ENCODE results near the gene ZNF76.

The ZNF76 gene

DNA sequence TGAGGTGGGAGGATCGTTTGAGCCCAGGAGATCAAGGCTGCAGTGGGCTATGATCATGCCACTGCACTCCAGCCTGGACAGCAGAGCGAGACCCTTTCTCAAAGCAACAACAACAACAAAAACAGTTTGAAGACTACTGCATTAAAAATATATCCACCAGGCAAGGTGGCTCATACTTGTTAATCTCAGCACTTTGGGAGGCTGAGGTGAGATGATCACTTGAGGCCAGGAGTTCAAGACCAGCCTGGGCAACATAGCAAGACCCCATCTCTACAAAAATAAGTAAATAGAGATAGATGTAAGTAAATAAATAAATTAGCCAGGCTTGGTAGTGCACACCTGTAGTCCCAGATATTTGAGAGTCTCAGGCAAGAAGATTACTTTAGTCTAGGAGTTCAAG lies 12.5 kb downstream of the ZNF76 start:
- DNase-seq, result no peak

DNA sequence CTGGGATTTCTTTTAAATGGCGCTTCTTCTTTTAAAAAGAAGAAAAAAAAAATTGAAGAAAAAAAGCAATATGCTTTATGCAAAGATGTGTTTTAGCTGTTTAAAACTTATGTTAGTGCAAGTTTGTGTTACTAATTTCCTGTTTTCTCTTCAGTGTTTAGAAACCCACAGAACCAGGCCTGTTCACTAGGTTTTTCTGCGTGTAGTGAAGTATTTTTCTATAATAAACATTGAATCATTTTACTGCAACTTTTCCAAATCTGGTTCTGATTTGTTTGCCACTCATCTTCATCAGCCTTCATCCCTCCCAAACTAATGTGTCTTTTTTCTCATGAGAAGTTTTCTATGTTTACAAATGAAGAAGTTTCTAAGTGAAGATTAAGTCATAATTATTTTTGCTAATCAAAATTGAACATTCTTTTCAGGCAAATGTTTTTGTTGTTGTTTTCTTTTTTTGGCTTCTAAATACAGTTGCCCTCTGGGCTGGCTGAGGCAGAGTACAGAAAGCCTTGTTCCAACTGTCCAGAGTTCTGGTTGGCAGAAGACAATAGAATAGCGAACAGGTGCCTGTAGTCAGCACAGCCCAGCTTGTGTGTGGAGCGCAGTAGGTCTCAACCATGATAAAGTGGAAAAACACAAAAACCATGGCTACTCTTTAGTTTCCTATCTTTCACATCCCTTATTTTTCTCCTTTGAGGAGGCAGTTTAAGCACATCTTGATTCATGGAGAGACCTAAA lies 14.5 kb downstream of the ZNF76 start:
- no peak for DNase-seq

DNA sequence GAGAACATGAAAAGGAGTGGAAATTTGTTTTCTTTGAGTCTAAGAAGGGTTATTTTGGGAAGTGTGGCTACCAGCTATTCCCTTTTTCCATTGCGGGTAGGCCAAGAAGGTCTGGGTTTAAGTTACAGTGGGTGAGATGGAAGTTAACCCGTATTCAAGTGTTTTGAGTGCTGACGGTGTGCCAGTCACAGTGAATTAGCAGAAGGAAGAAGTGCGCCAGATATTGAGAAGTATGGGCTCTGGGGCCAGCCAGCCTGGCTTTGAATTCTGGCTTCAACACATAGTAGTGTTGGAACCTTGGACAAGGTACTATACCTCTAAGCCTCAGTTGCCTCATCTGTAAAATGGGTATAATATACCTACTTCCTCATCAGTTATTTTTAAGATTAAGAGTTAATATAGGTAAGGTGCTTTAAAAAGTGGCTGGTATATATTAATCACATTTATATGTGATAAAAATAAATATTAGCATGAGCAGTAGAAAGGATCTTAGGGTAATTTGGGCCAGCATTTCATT lies 16.3 kb downstream of the ZNF76 start:
- DNase-seq, result no peak

DNA sequence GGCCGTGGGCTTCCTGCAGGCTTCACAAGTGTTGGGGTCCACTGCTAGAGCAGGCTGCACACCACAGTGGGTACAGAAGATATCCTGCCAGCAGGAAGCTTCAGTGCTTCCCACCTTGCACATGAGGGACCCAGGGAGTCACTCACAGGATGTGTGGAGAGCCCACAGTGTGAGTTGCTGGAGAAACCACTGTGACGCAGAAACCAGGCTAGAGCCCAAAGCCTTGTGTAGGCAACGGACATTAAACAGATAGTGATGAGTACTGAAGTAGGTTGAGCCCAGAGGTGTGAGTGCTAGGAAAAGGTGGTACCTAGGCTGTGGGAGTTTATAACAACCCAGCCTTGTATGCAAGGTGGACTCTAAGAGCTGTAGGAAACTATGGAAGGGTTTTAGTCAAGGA lies 19.2 kb downstream of the ZNF76 start:
- DNase-seq, result no peak

DNA sequence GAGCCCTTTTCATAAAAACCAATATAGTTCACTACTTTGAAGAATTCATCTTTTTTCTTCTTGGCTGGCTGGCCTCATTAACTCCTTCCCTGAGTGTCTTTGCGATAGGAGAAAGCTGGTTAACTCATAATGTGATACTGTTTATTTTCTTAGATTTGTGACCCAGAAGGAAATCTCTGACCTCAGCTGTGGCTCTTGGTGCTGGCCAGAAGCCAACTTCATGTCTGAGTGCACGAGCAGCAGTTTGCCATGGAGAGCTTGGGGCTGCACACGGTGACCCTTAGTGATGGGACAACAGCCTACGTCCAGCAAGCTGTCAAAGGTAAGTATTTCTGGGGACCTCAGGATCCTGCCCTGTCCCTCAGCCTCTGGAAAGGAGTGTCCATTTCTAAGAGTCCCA lies 21.4 kb downstream of the ZNF76 start:
- no peak for DNase-seq

DNA sequence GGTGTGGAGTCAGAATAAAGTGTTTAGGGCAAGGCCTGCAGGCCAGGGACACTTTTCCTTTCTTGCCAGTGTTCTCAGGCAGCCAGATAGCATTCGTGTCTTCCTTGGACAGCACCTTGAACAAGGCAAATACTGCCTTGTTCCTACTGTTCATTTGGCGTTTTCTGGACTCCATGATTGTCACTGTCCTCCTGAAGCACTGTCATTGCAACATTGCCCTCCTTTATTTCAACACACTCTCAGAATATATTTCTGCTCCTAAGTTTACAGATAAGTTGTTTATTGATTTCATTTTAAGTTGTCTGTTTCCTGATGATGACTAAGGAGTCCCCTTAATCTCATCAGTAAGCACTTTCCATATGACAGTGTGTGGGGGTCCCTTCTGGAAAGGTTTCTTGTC lies 22.9 kb downstream of the ZNF76 start:
- no peak for DNase-seq

DNA sequence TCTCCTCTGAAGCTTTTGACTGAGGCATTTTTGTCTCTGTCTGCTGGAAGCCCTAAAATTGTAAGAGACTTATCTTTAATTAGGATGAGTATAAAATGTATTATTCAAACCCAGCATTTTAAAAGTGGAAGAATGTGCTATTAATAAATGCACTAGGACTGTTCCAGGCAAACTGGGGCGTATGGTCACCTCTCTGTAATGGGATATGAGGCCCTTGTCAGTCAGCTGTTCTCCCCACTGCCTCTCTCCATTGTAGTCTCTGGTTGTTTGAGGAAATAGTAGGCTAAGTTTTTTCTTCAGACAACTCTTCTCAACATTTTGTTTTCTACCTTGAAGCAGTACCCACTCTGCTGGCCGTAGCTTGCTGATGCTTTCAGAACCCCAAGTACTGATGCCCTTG lies 23.8 kb downstream of the ZNF76 start:
- DNase-seq, result no peak

DNA sequence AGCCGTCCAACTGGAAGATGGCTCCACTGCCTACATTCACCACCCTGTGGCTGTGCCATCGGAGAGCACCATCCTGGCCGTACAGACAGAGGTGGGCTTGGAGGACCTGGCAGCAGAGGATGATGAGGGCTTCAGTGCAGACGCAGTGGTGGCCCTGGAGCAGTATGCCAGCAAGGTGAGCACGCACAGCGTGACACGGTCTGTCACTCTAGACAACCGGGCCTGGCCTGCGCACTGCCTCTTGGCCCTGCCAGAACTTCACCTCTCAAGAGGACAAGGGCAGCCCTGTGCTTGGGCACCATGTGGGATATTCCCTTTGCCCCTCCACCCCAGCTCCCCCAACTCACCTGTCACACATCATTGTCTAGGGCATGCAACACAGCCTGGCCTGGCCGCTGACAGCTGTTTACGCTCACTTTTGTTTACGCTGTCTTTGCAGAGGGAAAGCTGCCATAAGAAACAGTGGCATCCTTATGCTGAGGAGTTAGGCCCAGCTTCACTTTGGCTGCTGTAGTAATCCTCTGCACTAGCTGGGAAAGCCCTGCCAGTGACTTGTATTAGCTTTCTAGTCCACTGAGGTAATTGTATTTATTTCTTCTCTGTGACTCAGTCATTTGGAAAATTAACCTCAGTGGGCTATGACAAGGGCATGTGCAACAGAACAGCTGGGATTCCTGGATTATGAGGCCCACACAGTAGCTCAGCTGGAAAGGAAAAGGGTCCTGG lies 28.3 kb downstream of the ZNF76 start:
- no peak for DNase-seq

DNA sequence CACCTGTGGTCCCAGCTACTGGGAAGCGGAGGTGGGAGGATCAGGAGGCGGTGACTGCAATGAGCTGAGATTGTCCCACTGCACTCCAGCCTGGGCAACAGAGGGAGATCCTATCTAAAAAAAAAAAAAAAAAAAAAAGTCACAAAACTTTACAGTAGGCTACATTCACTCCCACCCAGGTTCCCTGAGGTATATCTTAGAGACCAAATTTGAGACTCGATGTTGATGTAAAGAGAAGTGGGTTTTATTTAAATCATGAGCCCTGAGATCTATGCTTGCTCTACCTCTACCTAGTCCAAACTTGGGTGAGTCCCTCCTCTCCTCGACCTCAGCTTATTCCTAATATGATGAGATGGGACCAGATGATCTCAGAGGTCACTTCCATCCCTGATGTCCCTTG lies 29.3 kb downstream of the ZNF76 start:
- no peak for DNase-seq

DNA sequence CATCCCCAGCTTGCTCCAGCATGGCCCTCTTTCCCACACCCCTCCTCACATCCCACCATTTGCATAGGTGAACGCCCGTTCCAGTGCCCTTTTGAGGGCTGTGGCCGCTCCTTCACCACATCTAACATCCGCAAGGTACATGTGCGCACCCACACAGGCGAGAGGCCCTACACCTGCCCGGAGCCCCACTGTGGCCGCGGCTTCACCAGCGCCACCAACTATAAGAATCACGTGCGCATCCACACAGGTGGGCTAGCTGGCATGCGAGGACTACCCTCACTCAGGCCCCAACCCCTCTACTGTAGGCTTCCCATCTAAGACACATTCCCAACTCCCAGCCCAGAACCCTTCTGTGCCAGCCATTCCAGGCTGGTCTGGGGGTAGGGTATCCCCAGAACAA lies 32.0 kb downstream of the ZNF76 start:
- no peak for DNase-seq

DNA sequence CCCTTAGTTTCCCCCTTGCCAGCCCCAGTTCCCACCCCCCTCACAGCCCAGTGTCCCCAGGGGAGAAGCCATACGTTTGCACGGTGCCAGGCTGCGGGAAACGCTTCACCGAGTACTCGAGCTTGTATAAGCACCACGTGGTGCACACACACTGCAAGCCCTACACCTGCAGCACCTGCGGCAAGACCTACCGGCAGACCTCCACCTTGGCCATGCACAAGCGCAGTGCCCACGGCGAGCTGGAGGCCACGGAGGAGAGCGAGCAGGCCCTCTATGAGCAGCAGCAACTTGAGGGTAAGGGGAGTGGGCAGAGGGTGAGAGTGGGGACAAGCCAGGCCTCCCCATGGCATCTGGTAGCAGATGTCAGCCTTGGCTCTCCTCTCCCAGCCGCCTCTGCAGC lies 33.0 kb downstream of the ZNF76 start:
- no peak for DNase-seq

DNA sequence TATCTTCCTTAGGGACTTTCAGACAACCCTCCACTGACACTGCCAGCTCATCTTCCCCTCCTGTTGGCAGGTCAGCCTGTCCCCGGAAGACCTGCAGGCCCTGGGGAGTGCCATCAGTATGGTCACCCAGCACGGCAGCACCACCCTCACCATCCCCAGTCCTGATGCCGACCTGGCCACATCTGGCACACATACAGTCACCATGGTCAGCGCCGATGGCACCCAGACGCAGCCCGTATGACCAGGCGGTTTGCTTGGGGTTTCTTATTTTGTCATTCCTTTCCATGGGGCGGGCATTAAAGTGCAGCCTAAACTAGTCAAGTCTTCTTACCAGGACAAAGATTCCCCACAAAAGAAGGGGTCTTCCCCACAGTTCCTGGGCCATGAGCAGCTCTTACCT lies 34.1 kb downstream of the ZNF76 start:
- DNase-seq, result no peak

DNA sequence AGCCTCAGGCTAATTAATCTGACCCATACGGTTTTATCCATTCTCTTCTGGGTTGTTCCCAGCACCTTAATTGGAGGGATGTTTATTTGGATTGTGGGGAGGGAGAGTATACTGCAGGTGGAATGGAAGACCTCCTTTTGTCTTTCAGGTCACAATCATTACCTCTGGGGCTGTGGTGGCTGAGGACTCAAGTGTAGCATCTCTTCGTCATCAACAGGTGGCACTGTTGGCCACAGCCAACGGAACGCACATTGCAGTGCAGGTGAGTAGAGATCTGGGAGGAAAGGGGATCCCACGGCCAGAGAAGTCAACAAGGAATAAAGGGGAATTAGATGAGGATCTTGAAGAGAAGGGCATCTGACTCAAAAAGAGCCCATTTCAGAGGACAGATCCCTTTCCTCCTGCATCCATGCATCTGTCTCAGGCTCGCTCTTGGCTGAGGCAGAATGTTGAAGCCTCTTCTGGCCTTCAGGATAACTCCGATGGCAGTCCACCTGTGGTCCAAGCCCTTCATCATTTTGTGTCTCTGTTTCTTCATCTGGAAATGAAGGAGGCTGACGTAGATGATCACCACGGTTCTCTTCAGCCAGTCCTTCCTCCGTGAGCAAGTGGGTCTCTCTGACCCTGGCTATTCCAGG lies 34.9 kb downstream of the ZNF76 start:
- DNase-seq, result peak; percentile 69

DNA sequence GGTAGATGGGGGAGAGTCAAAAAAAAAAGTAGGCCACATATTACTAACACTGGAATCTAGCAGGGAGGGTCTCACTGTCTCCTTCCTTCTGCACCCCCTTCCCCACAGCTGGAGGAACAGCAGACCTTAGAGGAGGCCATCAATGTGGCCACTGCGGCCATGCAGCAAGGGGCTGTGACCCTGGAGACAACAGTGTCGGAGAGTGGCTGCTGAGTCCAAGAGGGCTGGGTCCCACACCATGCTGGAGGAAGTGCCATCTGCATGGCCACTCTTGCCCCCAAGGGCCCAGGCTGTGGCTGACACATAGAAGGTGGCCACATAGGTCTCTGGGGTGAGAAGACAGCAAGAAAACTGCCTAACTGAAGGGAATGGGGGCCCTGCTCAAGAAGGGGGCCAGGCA lies 35.5 kb downstream of the ZNF76 start:
- no peak for DNase-seq

DNA sequence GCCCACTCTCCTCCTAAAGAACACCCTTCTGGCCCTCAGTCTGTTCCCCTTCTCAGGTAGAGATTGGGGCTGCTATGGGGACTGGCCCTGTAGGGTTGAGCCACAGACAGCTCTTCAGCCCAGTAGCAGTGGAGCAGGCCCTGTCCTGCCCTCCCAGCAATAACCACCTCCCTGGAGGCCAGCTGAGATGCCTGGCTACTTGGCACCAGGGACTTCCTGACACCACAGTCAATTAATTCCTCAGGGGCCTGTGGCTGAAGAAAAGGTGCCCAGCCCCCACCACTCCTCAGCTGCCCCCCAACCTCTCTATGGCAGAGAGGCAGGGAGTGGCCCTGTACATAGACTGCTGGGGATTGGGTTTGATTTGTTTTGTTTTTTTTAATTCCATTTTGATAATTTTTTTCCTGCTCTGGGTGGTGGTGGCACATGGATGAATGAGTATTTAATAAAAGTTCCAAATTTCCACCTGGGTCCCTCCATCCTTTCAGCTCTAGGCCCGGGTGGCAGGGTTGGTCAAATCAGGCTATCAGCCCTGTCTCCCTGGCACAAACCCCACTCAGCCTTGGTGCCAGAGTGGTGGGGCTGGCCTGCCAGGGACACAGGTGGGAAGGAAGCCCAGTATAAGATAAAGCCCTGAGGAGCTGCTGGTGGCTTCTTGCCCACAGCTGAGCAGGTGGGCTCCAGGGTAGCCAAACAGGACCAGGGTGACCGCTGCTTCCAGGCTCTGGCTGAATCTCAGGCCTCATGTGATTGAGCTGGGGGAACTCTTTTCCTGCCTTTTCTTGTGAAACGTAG lies 36.2 kb downstream of the ZNF76 start:
- DNase-seq, result no peak

DNA sequence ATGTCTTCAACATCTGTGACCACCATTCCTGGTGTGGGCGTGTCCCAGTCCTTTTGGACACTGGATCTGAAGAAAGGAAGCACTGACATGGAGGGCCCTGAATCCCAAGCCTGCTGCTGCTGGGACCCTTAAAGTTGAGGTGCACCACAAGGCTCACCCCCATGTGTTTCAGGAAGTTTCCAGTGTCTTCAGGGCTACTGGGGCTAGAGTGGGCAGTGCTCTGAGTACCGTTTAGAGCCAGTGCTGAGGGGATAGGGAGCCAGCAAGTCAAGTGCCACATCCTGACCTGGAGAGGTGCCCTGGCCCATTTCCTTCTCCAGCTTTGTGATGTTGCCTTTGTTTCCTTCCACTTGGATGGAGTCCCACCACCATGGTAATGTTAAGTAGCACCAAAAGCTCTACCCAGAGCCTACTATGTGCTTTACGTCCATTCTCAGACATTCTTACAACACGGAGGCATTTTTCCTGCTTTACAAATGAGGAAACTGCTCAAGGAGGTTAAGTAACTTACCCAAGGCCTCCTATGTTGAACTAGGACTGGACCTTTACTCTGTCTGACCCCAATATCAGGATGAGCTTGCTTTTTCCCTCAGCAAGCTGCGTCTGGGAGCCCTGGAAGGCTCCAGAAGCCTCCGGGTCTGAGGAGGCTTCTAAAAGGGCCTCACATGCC lies 37.5 kb downstream of the ZNF76 start:
- DNase-seq, result no peak

DNA sequence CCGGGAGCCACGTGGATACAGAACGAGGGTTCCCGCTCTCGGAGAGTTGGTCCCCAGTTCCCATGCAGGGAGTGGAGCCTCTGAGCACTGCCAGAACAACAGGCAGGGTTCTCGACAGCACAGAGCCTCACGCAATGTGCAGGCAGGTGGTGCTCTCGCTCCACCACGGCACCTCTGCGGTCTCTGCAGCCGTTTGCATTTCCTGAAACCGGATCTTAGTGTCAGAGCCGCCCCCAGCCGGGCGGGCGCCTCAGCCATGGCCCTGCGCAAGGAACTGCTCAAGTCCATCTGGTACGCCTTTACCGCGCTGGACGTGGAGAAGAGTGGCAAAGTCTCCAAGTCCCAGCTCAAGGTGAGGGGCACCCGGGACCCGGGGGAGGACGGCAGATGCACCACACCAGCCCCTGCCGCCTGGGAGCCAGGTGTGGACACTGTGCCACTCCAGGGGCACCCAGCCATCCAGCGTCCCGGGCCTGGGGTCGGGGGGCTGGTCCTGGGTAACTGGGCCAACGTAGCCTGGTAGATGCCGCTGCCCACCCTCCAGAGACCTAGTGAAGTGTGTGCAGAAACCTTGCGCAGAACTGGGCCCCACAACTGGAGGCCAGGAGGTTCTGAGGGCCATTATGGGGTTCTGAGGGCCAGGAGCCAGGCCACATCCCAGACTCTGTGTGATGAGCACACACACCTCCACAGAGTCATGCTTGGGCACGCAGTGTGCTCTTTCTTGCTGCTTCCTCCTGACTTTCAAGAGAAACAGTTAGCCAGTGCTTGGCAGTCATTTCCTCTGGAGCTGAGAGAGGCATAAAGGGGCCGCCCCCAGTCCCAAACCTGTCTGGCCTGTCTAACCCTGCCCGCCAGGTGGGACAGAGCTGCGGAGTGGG lies 38.3 kb downstream of the ZNF76 start, which contains the start of gene DEF6:
DEF6 (plus strand) TSS at position 218 of the 881 bp plus-strand sequence; CDS start at position 257, 39 bp downstream.
- DNase-seq, result peak; percentile 93

DNA sequence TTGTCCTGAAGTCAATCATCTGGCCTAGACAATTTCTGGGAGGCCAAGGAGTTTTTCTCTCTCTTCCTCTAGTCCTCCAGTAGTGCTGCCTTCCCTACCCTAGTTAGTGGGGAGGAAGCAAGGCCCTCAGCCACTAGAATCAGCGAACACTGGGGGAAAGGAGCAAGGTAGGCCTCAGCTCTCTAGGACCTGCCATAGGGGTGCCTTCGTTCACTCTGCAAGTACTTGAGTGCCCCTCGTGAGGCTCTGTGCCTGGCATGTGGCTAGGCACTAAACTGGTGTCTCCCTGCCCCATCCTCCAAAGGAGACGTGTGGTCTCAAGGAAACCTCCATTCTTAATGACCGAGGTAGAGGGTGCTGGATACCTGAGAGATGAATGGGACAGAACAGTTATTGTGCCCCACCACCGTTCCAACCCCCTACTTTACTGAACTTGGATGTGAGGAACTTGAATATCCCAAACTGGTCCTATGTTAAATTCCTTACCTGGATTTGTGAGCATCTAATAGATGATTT lies 39.1 kb downstream of the ZNF76 start:
- DNase-seq, result no peak

DNA sequence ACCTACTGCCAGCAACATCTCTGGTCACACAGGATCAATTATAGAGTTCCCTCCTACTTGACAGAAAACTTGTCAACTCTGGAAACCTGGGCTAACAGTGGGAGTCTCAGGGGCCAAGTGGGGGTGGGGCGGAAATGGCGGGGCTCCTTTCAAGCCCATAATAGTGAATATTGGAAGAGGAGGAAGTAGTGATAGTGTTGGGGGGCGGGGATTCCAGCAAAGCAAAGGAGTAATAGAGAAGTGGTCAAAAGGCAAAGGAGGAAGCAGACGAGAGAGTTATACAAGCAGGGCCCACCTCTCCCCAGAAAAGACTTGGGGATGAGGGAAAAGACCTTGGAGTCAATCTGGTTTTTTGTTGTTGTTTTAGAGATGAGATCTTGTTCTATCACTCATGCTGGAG lies 40.1 kb downstream of the ZNF76 start:
- DNase-seq, result no peak

DNA sequence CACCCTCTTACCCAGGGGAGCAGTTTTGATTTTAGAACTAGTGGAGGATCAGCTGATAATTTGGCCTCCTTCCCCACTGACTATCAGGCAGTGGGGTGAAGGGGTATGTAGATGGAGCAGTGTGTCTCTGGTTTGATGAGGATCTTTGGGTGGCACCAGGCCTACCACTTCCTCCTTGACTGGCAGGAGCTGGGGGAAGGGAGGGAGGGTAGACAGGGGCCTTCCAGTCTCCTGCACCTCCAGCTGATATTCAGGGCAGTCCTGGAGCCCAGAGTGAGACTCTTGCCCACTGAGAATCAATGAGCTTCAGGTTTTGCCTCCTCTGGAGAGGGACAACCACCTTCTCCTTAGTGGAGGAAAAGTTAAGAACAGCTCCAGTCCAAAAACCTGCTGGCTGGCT lies 41.3 kb downstream of the ZNF76 start:
- no peak for DNase-seq

DNA sequence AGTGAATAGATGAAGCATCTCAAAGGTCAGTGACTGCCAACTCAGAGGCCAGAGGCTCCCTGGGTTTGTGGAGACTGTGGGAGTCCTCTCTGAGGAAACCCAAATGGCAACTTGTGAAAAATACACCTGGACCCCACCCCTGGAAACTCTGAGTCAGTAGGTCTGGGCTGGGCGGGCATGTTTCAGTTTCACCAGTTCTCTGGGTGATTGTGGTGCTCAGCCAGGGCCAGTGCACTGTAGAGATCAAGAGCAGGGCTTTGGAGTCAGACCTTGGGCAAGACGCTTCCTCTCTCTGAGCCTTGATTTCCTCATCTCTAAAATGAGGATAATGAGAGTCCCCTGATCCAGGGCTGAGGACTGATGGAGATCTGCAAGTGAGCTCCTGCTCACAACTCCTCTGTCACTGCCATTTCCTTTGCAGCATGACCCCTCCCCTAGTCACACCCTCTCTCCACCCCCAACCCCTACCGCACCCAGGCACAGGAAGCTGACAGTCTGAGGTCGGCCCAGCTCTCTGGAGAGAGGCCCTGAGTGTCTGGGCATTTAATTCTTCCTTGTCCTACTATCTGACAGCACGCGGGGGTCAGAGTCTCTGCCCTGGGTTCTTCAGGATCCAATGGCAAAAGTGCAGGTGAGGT lies 43.2 kb downstream of the ZNF76 start:
- no peak for DNase-seq
